Trophoblast cell (in vitro differentiated cells and primary cell): Measurements from ENCODE around the gene ZPR1.

Experiments
- DNase-seq, 2 donors: peaks; one replicate each; pipeline ENCODE4 v3.0.0-alpha.2; 2016
- H2AFZ ChIP-seq: 2 replicates; pipeline ENCODE4 v1.6.1; 2013; ENCODE audit warnings: low read length, moderate library complexity, mild to moderate bottlenecking; ENCODE audit not compliant: insufficient read depth, poor library complexity
- H2AK5ac ChIP-seq: 2 replicates; pipeline ENCODE4 v1.6.1; 2013; ENCODE audit warnings: mild to moderate bottlenecking, low read length
- H2BK120ac ChIP-seq: 2 replicates; pipeline ENCODE4 v1.6.1; 2013; ENCODE audit warnings: low read length, mild to moderate bottlenecking, moderate library complexity; ENCODE audit not compliant: insufficient read depth, poor library complexity
- H2BK12ac ChIP-seq: 2 replicates; pipeline ENCODE4 v1.6.1; 2013; ENCODE audit warnings: mild to moderate bottlenecking, low read length, moderate library complexity
- H2BK5ac ChIP-seq: 2 replicates; pipeline ENCODE4 v1.6.1; 2013; ENCODE audit warnings: low read length, low read depth, moderate library complexity, mild to moderate bottlenecking; ENCODE audit not compliant: poor library complexity
- H3K14ac ChIP-seq: 2 replicates; pipeline ENCODE4 v1.6.1; 2013; ENCODE audit warnings: mild to moderate bottlenecking, low read length
- H3K18ac ChIP-seq: 2 replicates; pipeline ENCODE4 v1.6.1; 2013; ENCODE audit warnings: mild to moderate bottlenecking, low read length
- H3K23ac ChIP-seq: 2 replicates; pipeline ENCODE4 v1.6.1; 2013; ENCODE audit warnings: low read length
- H3K27ac ChIP-seq: 2 replicates; pipeline ENCODE4 v1.5.1; 2013; ENCODE audit warnings: low read depth, mild to moderate bottlenecking, inconsistent platforms, low read length, moderate library complexity
- H3K27me3 ChIP-seq: 2 replicates; pipeline ENCODE4 v1.6.1; 2013; ENCODE audit warnings: inconsistent platforms, mild to moderate bottlenecking, low read length, moderate library complexity; ENCODE audit not compliant: insufficient read depth
- H3K36me3 ChIP-seq, 2 experiments: 1 replicate in 1 of 2; 2 replicates in 1 of 2; pipeline ENCODE4 v1.6.1; 2013; ENCODE audit warnings: low read length in 2 of 2, mild to moderate bottlenecking in 2 of 2, moderate library complexity in 1 of 2; ENCODE audit not compliant: insufficient read depth in 2 of 2, control insufficient read depth in 1 of 2
- H3K4ac ChIP-seq: 2 replicates; pipeline ENCODE4 v1.6.1; 2013; ENCODE audit warnings: low read depth, mild to moderate bottlenecking, low read length, moderate library complexity
- H3K4me1 ChIP-seq, 2 experiments: 1 replicate in 1 of 2; 2 replicates in 1 of 2; pipeline ENCODE4 v1.6.1; 2013; ENCODE audit warnings: low read length in 2 of 2, mild to moderate bottlenecking in 2 of 2, moderate library complexity in 1 of 2; ENCODE audit not compliant: insufficient read depth in 2 of 2, control insufficient read depth in 1 of 2
- H3K4me2 ChIP-seq: 2 replicates; pipeline ENCODE4 v1.6.1; 2013; ENCODE audit warnings: inconsistent platforms, mild to moderate bottlenecking, low read length, moderate library complexity
- H3K4me3 ChIP-seq: 2 replicates; pipeline ENCODE4 v1.5.1; 2013; ENCODE audit warnings: mild to moderate bottlenecking, low read depth, low read length, inconsistent platforms
- H3K79me1 ChIP-seq: one replicate; pipeline ENCODE4 v1.6.1; 2013; ENCODE audit warnings: low read length
- H3K79me2 ChIP-seq: 2 replicates; pipeline ENCODE4 v1.6.1; 2013; ENCODE audit warnings: low read length, mild to moderate bottlenecking; ENCODE audit not compliant: control insufficient read depth, insufficient read depth, poor library complexity
- H3K9ac ChIP-seq: 2 replicates; pipeline ENCODE4 v1.6.1; 2013; ENCODE audit warnings: mild to moderate bottlenecking, low read length
- H3K9me3 ChIP-seq: 2 replicates; pipeline ENCODE4 v1.6.1; 2013; ENCODE audit warnings: low read depth, mild to moderate bottlenecking, control low read depth, inconsistent platforms, low read length; ENCODE audit not compliant: insufficient read depth
- H4K12ac ChIP-seq: 2 replicates; pipeline ENCODE4 v1.6.1; 2013; ENCODE audit warnings: low read depth, mild to moderate bottlenecking, low read length, moderate library complexity
- H4K8ac ChIP-seq: 2 replicates; pipeline ENCODE4 v1.6.1; 2013; ENCODE audit warnings: low read depth, mild to moderate bottlenecking, low read length, moderate library complexity
- H4K91ac ChIP-seq: one replicate; pipeline ENCODE4 v1.6.1; 2013; ENCODE audit warnings: low read depth, mild to moderate bottlenecking, low read length, moderate library complexity
- WGBS: extraction: QIAGEN DNeasy Blood & Tissue Kit; methylation state at CpG from one replicate; pipeline ENCODE4 v1.1.7; 2013; ENCODE audit warnings: missing lambda C conversion rate; ENCODE audit not compliant: insufficient read length, insufficient coverage; ENCODE audit errors: extremely low coverage; 5-methylcytosine and 5-hydroxymethylcytosine counted together

The ZPR1 gene

GRCh38 chr11:116729501-116730240 lies 58.2 kb downstream of the ZPR1 start:
- no peak overlapping the region for H2BK12ac ChIP-seq
- H3K27me3 ChIP-seq, result no peaks in the 10 kb centered on the region
- no peak overlapping the region for H3K14ac ChIP-seq
- H3K23ac ChIP-seq, result no peak overlapping the region
- H2AK5ac ChIP-seq, result no peak overlapping the region
- no peak overlapping the region for H4K12ac ChIP-seq
- H3K79me2 ChIP-seq, result no peaks in the 10 kb centered on the region
- H2AFZ ChIP-seq, result no peak overlapping the region
- WGBS, result no CpG with 5 or more reads among the region's 8 CpGs
- no peak overlapping the region for H3K27ac ChIP-seq
- no peak overlapping the region for H3K4ac ChIP-seq
- no peak overlapping the region for H4K8ac ChIP-seq
- peaks cover 0 to 5% of the 10 kb centered on the region in 2 experiments for H3K4me1 ChIP-seq
- no peak overlapping the region for H3K9ac ChIP-seq
- H2BK5ac ChIP-seq, result no peak overlapping the region
- H3K18ac ChIP-seq, result no peak overlapping the region
- no peaks in the 10 kb centered on the region for H3K9me3 ChIP-seq
- no peaks in the 10 kb centered on the region for H3K36me3 ChIP-seq
- H3K4me2 ChIP-seq, result no peak overlapping the region
- H3K79me1 ChIP-seq, result no peaks in the 10 kb centered on the region
- DNase-seq, result no peak
- no peak overlapping the region for H4K91ac ChIP-seq
- H3K4me3 ChIP-seq, result no peak overlapping the region
- H2BK120ac ChIP-seq, result no peak overlapping the region

- Histone ChIP-seq H2BK5ac (no peak overlapping the region), H3K23ac (no peak overlapping the region), H3K4me1 (peaks cover 0 to 5% of the 10 kb centered on the region in 2 experiments), H3K27ac (no peak overlapping the region), H3K36me3 (no peaks in the 10 kb centered on the region), H3K9me3 (no peaks in the 10 kb centered on the region), H3K79me1 (no peaks in the 10 kb centered on the region), H3K18ac (no peak overlapping the region), H3K4me3 (no peak overlapping the region), H2BK12ac (no peak overlapping the region), H3K4me2 (no peak overlapping the region), H4K8ac (no peak overlapping the region), H2BK120ac (no peak overlapping the region), H4K91ac (no peak overlapping the region), H3K9ac (no peak overlapping the region), H3K79me2 (no peaks in the 10 kb centered on the region), H3K4ac (no peak overlapping the region), H2AFZ (no peak overlapping the region), H3K27me3 (no peaks in the 10 kb centered on the region), H4K12ac (no peak overlapping the region), H2AK5ac (no peak overlapping the region), H3K14ac (no peak overlapping the region)
- WGBS, result no CpG with 5 or more reads among the region's 6 CpGs
- DNase-seq, result no peak
These were observed 59.8 kb downstream of the ZPR1 start for GRCh38 chr11:116727990-116728389.

GRCh38 chr11:116725434-116726221 lies 62.2 kb downstream of the ZPR1 start:
- Histone ChIP-seq H2AFZ (no peak overlapping the region), H3K79me2 (no peaks in the 10 kb centered on the region), H3K27ac (no peak overlapping the region), H4K8ac (no peak overlapping the region), H3K4me2 (no peak overlapping the region), H3K23ac (no peak overlapping the region), H3K9ac (no peak overlapping the region), H2BK5ac (no peak overlapping the region), H3K79me1 (no peaks in the 10 kb centered on the region), H4K12ac (no peak overlapping the region), H3K9me3 (no peaks in the 10 kb centered on the region), H3K18ac (no peak overlapping the region), H3K27me3 (no peaks in the 10 kb centered on the region), H3K4me3 (no peak overlapping the region), H3K4ac (no peak overlapping the region), H3K4me1 (no peaks in the 10 kb centered on the region), H2BK120ac (no peak overlapping the region), H2BK12ac (no peak overlapping the region), H3K14ac (no peak overlapping the region), H2AK5ac (no peak overlapping the region), H3K36me3 (no peaks in the 10 kb centered on the region), H4K91ac (no peak overlapping the region)
- DNase-seq, result no peak
- WGBS, result no CpG with 5 or more reads among the region's 19 CpGs

GRCh38 chr11:116724813-116725212 lies 63.0 kb downstream of the ZPR1 start:
- H4K12ac ChIP-seq, result no peak overlapping the region
- H4K91ac ChIP-seq, result no peak overlapping the region
- H3K4me3 ChIP-seq, result no peak overlapping the region
- no peak overlapping the region for H2AK5ac ChIP-seq
- H2BK12ac ChIP-seq, result no peak overlapping the region
- no peaks in the 10 kb centered on the region for H3K9me3 ChIP-seq
- no peak for DNase-seq
- no peaks in the 10 kb centered on the region for H3K79me1 ChIP-seq
- H2AFZ ChIP-seq, result no peak overlapping the region
- H3K79me2 ChIP-seq, result no peaks in the 10 kb centered on the region
- no peak overlapping the region for H3K14ac ChIP-seq
- no peak overlapping the region for H2BK120ac ChIP-seq
- no peaks in the 10 kb centered on the region for H3K36me3 ChIP-seq
- no peak overlapping the region for H3K27ac ChIP-seq
- H3K4me2 ChIP-seq, result no peak overlapping the region
- WGBS, result no CpG with 5 or more reads among the region's 6 CpGs
- no peak overlapping the region for H3K18ac ChIP-seq
- H3K9ac ChIP-seq, result no peak overlapping the region
- no peak overlapping the region for H3K23ac ChIP-seq
- no peaks in the 10 kb centered on the region for H3K4me1 ChIP-seq
- H2BK5ac ChIP-seq, result no peak overlapping the region
- H3K4ac ChIP-seq, result no peak overlapping the region
- no peak overlapping the region for H4K8ac ChIP-seq
- no peaks in the 10 kb centered on the region for H3K27me3 ChIP-seq
